Measurements from ENCODE around the gene ZKSCAN8. TPM values are rescaled to one million over a fixed set of nuclear protein-coding genes. Genes with fewer than 3 reads are reported as not detected.

Gene ZKSCAN8
- total RNA-seq, 1 donor = 25.7 TPM

GRCh38 chr6:28134716-28135115, 7.0 kb upstream of the ZKSCAN8 start:
- no peak for DNase-seq (ENCODE audit: insufficient read length, low spot score, missing footprints)
- no peak overlapping the region for H3K27ac ChIP-seq (ENCODE audit: low read depth, low read length)
- no peak overlapping the region for H2AFZ ChIP-seq (ENCODE audit: low read length)
- H4K20me1 ChIP-seq (ENCODE audit: insufficient read depth, low read length) = no peaks in the 10 kb centered on the region
- no peaks in the 10 kb centered on the region for H3K9me3 ChIP-seq (ENCODE audit: low read depth, low read length)
- H3K79me2 ChIP-seq (ENCODE audit: insufficient read depth, low read length) = peaks cover 78% of the 10 kb centered on the region
- no peak overlapping the region for H3K4me3 ChIP-seq (ENCODE audit: insufficient read depth, low read length)
- no peak overlapping the region for H3K4me2 ChIP-seq (ENCODE audit: insufficient read depth, low read length)
- TF ChIP-seq, protein P1, sequence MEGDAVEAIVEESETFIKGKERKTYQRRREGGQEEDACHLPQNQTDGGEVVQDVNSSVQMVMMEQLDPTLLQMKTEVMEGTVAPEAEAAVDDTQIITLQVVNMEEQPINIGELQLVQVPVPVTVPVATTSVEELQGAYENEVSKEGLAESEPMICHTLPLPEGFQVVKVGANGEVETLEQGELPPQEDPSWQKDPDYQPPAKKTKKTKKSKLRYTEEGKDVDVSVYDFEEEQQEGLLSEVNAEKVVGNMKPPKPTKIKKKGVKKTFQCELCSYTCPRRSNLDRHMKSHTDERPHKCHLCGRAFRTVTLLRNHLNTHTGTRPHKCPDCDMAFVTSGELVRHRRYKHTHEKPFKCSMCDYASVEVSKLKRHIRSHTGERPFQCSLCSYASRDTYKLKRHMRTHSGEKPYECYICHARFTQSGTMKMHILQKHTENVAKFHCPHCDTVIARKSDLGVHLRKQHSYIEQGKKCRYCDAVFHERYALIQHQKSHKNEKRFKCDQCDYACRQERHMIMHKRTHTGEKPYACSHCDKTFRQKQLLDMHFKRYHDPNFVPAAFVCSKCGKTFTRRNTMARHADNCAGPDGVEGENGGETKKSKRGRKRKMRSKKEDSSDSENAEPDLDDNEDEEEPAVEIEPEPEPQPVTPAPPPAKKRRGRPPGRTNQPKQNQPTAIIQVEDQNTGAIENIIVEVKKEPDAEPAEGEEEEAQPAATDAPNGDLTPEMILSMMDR (IDR thresholded peaks at IDR 0.05; ENCODE audit: extremely low read depth, low read depth, low read length) = no peak
- peaks cover 5% of the 10 kb centered on the region for H3K36me3 ChIP-seq (ENCODE audit: insufficient read depth, low read length)
- peaks cover 20% of the 10 kb centered on the region for H3K4me1 ChIP-seq (ENCODE audit: insufficient read depth, low read length)
- no peaks in the 10 kb centered on the region for H3K27me3 ChIP-seq (ENCODE audit: insufficient read depth, low read length)

DNA sequence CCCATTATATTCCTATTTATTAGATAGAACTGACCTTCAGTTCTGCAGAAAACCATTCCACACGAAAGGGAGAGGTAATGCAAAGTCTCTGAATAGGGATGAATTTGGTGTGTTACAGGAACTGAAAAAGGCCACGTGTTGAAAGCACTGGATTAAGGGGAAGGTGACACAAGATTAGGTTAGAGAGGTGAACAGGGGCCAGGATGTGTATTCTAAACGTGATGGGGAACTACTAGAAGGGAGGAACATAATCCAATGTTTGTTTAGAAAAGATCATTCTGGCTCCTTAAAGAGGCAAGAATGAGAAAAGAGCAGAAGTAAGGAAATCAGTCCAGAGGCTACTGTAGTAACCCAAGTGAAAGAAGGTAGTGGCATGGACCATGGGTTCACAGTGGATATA, 6.3 kb upstream of the ZKSCAN8 start:
- H3K4me1 ChIP-seq (ENCODE audit: insufficient read depth, low read length) = peaks cover 20% of the 10 kb centered on the region
- no peaks in the 10 kb centered on the region for H3K27me3 ChIP-seq (ENCODE audit: insufficient read depth, low read length)
- H2AFZ ChIP-seq (ENCODE audit: low read length) = no peak overlapping the region
- H3K27ac ChIP-seq (ENCODE audit: low read depth, low read length) = peak overlapping the region; percentile 89
- TF ChIP-seq, protein P1 (IDR thresholded peaks at IDR 0.05; ENCODE audit: extremely low read depth, low read depth, low read length) = no peak
- H3K4me3 ChIP-seq (ENCODE audit: insufficient read depth, low read length) = peak overlapping the region; percentile 86
- no peaks in the 10 kb centered on the region for H3K9me3 ChIP-seq (ENCODE audit: low read depth, low read length)
- H3K36me3 ChIP-seq (ENCODE audit: insufficient read depth, low read length) = no peaks in the 10 kb centered on the region
- peak overlapping the region; percentile 91 for H3K4me2 ChIP-seq (ENCODE audit: insufficient read depth, low read length)
- H3K79me2 ChIP-seq (ENCODE audit: insufficient read depth, low read length) = peaks cover 71% of the 10 kb centered on the region
- no peaks in the 10 kb centered on the region for H4K20me1 ChIP-seq (ENCODE audit: insufficient read depth, low read length)
- DNase-seq (ENCODE audit: insufficient read length, low spot score, missing footprints) = no peak

- H3K36me3 ChIP-seq (ENCODE audit: insufficient read depth, low read length) = no peaks in the 10 kb centered on the region
- H3K27me3 ChIP-seq (ENCODE audit: insufficient read depth, low read length) = no peaks in the 10 kb centered on the region
- no peaks in the 10 kb centered on the region for H3K9me3 ChIP-seq (ENCODE audit: low read depth, low read length)
- H3K4me2 ChIP-seq (ENCODE audit: insufficient read depth, low read length) = peak overlapping the region; percentile 91
- DNase-seq (ENCODE audit: insufficient read length, low spot score, missing footprints) = peak; percentile 79
- H3K4me3 ChIP-seq (ENCODE audit: insufficient read depth, low read length) = peak overlapping the region; percentile 86
- H3K27ac ChIP-seq (ENCODE audit: low read depth, low read length) = peak overlapping the region; percentile 89
- H3K79me2 ChIP-seq (ENCODE audit: insufficient read depth, low read length) = peaks cover 62% of the 10 kb centered on the region
- no peaks in the 10 kb centered on the region for H4K20me1 ChIP-seq (ENCODE audit: insufficient read depth, low read length)
- peaks cover 20% of the 10 kb centered on the region for H3K4me1 ChIP-seq (ENCODE audit: insufficient read depth, low read length)
- TF ChIP-seq, protein P1 (IDR thresholded peaks at IDR 0.05; ENCODE audit: extremely low read depth, low read depth, low read length) = no peak
- H2AFZ ChIP-seq (ENCODE audit: low read length) = peak overlapping the region; percentile 97
These were observed 4.8 kb upstream of the ZKSCAN8 start for GRCh38 chr6:28136585-28137504.

GRCh38 chr6:28137505-28137981, 4.1 kb upstream of the ZKSCAN8 start:
- H2AFZ ChIP-seq (ENCODE audit: low read length) = peak overlapping the region; percentile 97
- no peaks in the 10 kb centered on the region for H4K20me1 ChIP-seq (ENCODE audit: insufficient read depth, low read length)
- H3K27ac ChIP-seq (ENCODE audit: low read depth, low read length) = peak overlapping the region; percentile 89
- H3K27me3 ChIP-seq (ENCODE audit: insufficient read depth, low read length) = no peaks in the 10 kb centered on the region
- no peaks in the 10 kb centered on the region for H3K36me3 ChIP-seq (ENCODE audit: insufficient read depth, low read length)
- peaks cover 63% of the 10 kb centered on the region for H3K79me2 ChIP-seq (ENCODE audit: insufficient read depth, low read length)
- peak overlapping the region; percentile 86 for H3K4me3 ChIP-seq (ENCODE audit: insufficient read depth, low read length)
- H3K9me3 ChIP-seq (ENCODE audit: low read depth, low read length) = no peaks in the 10 kb centered on the region
- no peak for DNase-seq (ENCODE audit: insufficient read length, low spot score, missing footprints)
- H3K4me1 ChIP-seq (ENCODE audit: insufficient read depth, low read length) = peaks cover 20% of the 10 kb centered on the region
- H3K4me2 ChIP-seq (ENCODE audit: insufficient read depth, low read length) = peak overlapping the region; percentile 91
- TF ChIP-seq, protein P1 (IDR thresholded peaks at IDR 0.05; ENCODE audit: extremely low read depth, low read depth, low read length) = no peak
